HL-60/S4 treated with retinoic acid at 250 ng/mL for 4 days and 3 days (cell line): ENCODE data around the gene ELSPBP1.
"Not testable (repeated sequence)": the region's sequence is repeated elsewhere in the genome, so short reads cannot be mapped to it uniquely, and the experiment has no call there.

Source experiments
- in situ Hi-C: fragments of 300-500 bp; cut with MboI; formaldehyde crosslinking; loops from 2 replicates; pipeline ENCODE4 v1.7.0; 2022; ENCODE audit warnings: low sequenced_read_pairs

ELSPBP1 gene

DNA sequence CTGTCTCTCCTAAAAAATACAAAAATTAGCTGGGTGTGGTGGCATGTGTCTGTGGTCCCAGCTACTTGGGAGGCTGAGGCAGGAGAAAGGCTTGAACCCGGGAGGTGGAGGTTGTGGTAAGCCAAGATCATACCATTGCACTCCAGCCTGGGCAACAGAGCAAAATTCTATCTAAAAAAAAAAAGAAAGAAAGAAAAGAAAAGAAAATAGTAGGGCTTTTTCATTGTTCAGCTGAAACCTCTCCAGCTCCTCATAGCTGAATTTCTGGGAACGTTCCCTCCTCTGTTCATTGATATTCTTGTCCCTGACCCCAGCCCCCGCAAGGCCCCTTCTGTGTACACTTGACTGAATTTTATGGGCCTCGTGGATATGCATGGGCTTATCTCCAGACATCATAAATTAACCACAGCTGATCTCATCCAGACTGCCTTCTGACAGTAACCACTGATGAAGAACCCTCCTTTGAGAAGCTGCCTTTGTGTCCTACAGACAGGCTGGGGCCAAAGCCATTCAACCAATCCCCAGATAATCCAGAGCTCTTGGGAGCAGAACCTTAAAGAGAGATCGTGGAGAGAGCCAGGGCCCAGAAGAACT, at the start of gene ELSPBP1:
Gene ELSPBP1, plus strand, starts transcription at position 424 of the 594 bp plus-strand sequence. CDS start 14,036 bp downstream, outside the sequence.
- in situ Hi-C loops = no loop called here

DNA sequence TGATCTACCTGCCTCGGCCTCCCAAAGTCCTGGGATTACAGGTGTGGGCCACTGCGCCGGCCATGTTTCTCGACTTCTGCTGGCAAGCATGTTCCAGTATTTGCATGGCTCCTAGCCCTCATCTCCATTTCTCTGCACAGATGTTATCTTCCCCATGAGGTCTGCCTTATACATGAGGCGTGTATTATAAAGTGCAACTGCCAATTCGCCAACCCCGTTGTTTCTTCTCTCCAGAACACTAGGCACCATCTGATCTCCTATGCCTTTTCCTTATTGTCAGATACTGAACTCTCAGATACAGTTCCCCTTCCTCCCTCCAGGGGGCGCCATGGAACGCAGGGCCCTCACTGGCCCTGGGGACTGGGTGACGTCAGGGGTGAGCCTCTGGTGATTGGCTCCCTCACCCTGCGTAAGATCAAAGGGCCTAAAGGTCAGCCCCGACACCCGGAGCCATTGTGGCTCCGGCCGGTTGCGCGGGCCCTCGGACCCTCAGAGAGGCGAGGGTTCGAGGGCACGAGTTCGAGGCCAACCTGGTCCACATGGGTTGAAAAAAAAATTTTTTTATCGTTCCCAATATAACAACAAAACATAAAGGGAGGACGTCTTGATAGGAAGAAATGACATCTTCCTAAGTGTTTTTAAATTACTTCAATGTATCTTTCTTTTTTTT, 44.4 kb upstream of the ELSPBP1 start:
- in situ Hi-C loops = not testable (repeated sequence)

DNA sequence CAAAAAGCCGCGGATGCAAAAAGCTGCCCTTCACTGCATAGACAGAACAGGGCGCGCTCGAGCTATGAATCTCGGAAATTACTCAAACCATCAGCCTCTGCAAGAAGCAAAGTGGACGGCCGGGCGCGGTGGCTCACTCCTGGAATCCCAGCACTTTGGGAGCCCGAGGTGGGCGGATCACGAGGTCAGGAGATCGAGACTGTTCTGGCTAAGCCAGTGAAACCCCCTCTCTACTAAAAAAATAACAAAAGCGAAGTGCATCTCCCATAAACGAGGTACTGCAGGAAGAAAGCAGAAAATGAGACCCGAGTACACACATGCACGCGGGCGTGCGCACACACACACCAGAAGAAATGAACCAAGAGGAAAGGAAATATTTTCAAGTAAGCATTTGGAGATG, 42.3 kb upstream of the ELSPBP1 start:
- in situ Hi-C loops = not testable (repeated sequence)

DNA sequence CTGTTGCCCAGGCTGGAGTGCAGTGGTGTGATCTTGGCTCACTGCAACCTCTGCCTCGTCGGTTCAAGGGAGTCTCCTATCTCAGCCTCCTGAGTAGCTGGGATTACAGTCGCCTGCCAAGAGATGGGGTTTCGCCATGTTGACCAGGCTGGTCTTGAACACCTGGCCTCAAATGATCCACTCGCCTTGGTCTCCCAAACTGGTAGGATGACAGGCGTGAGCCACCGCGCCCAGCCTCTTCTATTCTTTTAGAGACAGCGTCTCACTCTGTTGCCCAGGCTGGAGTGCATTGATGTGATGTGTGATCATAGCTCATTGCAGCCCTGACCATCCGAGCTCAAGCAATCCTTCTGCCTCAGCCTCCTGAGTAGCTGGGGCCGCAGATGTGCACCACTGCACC, 38.5 kb upstream of the ELSPBP1 start:
- in situ Hi-C loops = not testable (repeated sequence)

DNA sequence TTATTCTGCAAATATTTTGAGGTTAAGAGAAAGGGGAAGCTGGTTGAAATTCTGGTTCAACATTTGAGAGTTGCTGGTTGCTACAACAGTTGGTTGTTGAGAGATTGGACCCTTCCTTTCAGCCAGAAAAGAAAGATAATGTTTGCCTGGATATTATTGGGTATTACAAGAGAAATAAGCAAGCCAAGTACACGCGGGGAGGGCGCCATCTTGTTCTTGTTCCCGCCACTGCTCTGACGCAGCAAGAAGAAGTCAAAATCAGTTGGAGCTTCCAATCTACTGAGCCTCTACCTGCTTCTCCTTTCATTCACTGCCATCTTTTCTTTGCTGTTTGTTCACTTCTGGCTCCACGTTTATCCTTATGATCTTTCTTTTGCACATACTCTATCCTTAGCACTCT, 20.9 kb upstream of the ELSPBP1 start:
- in situ Hi-C loops = no loop called here

DNA sequence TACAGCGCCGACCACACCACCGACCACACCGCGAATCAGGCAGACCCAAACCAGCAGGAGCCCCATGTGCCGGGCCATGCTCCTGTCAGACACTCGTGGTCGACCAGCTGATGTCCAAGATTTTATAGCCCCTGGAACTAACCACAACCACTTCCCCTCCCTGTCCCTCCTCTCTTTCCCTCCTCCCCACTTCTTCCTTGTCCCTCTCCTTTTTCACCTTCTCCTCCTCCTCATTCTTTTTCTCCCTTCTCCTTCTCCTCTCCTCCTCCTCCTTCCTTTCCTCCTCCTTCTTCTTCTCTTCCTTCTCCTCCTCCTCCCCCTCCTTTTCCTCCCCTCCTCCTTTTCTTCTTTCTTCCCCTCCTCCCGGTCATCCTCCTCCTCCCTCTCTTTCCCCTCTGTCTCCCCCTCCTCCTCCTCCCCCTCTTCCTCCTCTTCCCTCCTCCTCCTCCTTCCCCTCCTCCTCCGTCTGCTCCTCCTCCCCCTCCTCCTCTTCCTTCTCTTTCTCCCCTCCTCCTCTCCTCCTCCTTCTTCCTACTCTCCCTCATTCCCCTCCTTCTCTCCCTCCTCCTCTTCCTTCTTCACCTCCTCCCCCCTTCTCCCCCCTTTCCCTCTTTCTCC, 3.1 kb upstream of the ELSPBP1 start:
- in situ Hi-C loops = no loop called here

DNA sequence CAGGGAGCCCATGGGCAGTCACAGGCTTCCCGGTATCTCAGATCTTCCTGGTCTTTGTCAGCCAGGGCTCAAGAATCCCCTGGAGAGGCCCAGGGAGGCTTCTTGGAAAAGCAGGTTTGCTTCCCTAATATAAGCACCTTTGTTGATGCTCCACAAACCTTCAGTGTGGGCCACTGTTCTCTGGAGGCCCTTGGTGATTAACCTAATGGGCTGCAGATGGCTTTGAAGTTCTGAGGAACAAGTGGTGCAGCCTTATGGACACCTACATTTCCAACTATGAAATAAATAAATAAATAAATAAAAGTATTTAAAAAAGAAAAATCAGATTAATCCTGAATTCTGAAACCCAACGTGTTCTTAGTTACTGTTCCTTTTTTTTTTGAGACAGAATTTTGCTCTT, 2.4 kb upstream of the ELSPBP1 start, which contains the start of gene BSPH1:
Gene BSPH1, minus strand, starts transcription at position 101 of the 400 bp plus-strand sequence. Its CDS starts 89 bp downstream, at position 12.
- in situ Hi-C loops = no loop called here

DNA sequence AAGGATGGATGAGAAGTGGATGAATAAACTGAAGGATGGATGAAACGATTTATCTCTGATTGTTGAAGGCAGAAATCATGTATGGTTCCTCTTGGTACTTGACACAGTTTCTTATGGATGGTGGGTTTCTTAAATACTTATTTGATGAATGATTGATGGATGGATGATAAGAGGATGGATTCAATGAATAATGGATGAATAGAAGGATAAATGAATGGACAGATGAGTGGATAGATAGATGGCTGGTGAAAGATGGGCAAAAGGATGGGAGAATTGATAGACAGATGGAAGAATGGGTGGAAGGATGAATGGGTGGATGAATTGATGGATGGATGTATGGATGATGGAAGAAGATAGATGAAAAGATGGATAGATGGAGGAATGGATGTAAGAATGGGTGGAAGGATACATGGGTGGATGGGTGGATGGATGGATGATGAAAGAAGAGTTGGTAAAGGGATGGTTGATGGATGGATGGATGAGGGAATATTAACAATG, 1.8 kb downstream of the ELSPBP1 start:
- in situ Hi-C loops = no loop called here

DNA sequence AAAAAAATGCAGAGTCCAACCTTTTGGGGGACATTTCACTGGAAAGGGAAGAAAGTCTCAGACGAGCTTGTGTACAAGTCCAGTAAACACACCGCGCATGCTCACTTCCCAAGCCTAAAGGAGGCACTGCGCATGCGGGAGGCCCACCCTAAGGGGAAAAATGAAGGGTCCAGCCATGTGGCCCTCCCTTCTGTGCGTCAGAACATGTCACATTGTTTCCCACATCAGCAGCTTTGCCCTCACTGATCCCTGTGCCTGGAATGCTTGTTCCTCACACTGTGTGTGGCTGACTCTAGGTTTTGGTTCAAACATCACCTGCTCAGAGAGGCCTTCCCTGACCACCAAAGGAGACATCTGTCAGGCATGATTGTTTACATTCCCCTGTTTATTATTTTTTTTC, 4.4 kb downstream of the ELSPBP1 start:
- in situ Hi-C loops = no loop called here

DNA sequence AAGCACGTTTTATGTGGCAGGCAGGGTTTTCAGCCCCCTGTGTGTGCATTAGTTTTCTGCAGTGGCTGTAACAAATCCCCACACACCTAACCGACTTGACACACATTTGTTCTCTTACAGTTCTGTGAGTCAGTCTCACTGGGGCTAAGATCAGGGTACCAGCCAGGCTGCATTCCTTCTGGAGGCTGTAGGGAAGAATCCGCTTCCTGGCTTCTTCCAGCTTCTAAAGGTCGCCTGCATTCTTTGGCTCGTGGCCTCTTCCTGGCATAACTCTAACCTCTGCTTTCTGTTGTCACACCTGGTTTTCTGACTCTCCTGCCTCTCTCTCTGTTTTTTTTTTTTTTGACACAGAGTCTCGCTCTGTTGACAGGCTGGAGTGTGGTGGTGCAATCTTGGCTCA, 6.4 kb downstream of the ELSPBP1 start:
- in situ Hi-C loops = no loop called here

DNA sequence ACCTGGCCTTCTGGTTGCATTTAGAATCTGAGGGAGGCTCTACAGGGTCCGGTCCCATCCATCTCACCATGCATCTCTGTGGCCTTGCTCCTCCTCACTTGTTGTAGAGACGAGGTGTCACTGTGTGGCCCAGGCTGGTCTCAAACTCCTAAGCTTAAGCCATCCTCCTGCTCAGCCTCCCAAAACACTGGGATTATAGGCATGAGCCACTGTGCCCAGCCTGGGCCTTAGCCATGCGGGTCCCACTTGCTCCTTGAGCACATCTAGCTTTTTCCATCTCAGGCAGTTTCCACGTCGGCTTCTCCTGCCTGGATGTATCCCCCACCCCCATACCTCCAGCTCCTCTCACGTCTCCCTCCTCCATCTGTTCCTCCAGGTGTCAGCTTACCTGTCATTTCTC, 9.8 kb downstream of the ELSPBP1 start:
- in situ Hi-C loops = no loop called here

DNA sequence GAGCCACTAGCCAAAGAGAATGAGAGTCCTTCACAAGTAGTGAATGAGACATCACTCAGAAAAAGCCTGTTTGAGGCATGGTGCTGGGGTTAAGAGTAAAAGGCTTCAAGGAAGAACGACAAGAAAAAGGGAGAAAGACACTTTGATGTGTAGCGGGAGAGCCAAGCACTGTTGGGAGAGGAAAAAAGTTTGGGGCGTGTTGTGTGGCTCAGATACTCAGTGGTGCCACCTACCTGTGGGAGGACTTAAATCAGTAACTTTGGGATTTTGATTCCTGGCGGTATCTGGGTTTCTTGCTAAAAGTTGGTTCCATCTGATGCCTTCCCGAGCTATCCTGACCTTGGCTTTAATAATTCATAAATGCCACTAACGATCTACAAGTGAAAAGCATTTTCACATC, 12.3 kb downstream of the ELSPBP1 start:
- in situ Hi-C loops = no loop called here

DNA sequence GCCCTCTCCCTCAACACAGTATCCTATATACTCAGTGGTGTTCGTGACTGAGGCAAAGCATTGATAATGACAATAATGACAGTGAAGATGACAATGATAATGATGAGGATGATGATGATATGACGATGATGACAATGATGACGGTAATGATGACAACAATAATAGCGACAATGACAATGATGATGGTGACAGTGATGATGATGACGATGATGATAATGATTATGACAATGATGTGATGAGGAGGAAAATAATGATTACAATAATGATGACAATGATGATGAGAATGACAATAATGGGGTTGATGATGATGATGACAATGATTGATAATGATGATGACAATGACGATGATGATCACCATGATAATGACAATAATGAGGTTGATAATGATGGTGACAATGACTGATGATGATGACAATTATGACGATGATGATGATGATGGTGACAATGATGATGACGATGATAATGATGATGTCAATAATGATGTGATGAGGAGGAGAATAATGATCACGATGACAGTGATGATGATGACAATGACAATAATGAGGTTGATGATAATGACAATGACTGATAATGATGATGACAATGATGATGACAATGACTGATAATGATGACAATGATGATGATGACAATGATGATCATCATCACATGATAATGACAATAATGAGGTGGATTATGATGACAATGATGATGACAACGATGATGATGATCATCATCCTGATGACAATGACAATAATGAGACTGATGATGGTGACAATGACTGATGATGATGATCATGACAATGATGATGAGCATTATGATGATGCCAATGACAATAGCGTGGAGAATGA, 16.7 kb downstream of the ELSPBP1 start:
- in situ Hi-C loops = no loop called here

DNA sequence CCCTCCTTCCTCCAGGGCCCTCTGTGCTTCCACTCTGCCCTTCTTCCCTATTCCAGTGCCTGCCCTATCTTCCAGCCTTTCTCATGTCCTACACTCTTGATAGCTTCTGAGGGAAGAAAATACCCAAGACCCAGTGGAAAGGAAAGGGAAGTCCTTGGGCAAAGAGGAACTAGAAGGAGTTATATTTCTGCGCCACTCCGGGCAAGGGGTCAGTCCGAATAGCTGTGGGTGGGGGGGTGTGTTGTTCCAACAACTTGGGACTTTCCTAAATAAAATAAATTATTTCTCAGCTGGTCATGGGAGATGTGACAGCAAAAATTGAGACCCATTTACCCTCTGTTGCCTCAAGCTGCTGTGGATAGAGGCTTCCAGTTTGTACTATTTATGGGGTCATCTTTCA, 26.3 kb downstream of the ELSPBP1 start:
- in situ Hi-C loops = no loop called here

DNA sequence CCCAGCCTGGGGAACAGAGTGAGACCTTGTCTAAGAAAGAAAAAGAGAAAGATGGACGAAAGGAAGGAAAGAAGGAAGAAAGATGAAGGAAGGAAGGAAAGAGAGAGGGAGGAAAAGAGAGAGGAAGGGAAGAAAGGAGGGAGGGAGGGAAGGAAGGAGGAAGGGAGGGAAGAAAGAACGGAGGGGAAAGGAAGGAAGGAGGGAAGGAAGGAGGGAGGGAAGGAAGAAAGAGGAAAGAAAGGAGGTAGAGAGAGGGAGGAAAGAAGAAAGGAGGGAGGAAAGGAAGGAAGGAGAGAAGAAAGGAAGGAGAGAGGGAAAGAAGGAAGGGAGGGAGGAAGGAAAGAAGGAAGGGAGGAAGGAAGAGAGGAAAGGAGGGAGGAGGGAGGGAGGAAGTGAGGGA, 28.6 kb downstream of the ELSPBP1 start:
- in situ Hi-C loops = no loop called here

DNA sequence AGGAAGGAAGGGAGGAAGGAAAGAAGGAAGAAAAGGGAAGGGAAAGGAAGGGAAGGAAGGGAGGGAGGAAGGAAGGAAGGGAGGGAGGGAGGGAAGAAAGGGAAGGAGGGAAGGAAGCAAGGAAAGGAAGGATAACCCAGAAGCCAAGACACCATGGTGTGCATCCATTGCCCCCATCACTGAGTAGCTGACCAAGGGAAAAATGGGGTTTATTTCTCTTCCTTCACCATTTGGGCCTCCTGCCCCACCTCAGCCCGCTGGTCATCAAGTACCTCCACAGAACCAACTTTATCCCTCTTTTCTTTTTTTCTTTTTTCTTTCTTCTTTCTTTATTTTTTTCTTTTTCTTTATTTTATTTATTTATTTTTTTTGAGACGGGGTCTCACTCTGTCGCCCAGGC, 29.1 kb downstream of the ELSPBP1 start:
- in situ Hi-C loops = no loop called here

DNA sequence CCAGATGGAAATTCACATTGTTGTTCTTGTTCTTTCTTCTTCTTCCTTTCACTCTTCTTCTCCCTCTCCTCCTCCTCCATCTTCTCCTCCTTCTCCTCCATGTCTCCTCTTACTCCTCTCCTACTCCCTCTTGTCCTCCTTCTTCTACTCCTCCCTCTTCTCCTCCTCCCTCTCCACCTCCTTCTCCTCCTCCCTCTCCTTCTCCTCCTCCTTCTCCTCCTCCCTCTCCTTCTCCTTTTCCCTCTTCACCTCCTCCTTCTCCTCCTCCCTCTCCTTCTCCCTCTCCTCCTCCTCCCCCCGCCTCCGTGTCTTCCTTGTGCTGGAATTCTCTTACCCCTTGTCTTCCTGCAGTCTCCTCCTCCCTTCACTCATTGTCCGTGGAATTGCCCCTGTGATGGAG, 31.0 kb downstream of the ELSPBP1 start:
- in situ Hi-C loops = no loop called here

DNA sequence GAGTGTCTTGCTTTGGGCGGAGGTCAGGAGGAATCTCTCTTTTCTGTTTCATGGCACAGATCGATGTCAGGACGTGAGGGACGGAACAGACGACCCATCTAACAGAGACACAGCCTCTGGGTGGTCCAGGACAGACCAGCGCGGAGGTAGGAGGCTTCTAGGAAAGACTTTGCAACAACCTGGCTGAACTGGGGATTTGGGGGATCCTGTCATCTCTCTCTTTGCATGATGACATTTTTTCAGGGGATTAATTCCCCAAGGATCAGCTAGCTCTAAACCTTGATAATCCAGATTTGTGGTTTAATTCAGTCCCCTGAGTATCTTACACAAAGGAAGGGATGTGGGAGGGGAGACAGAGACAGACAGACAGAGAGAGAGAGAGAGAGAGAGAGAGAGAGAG, 35.0 kb downstream of the ELSPBP1 start:
- in situ Hi-C loops = no loop called here

DNA sequence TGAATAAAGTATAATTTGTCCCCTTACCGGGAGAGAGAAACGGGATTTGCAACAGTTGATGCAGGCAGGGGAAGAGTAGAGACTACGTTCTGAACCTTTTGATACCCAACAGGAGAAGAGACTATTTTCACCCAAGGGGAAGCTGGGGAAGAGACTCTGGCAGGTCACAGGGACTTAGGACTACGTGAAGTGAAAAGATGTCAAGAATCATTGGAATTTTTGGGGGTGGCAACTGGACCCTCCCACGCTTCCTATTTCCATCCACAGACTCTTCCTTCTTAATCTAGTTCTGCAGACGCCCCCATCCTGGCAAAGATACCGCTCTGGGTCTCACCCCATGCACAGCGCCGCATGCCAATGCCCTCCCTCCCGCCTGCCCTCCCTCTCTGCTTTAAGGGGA, 35.6 kb downstream of the ELSPBP1 start:
- in situ Hi-C loops = no loop called here

DNA sequence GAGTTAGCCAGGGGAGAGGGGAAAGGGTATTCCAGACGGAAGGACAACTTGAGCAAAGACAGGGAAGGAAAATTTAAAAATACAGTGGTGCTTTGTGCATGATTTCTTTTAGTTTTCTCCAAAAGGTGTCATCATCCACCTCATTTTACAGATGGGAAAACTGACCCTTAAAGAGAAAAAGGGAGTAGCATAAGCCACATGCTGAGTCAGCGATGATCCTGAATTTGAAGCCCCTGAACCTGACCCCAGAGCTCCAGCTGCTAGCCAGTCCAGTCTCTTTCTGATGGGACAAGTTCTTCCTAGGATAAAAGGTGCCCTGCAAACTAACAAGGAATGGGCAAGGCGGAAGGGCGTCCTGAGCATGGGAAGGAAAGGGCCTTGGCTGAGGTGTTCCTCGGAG, 39.2 kb downstream of the ELSPBP1 start:
- in situ Hi-C loops = no loop called here

DNA sequence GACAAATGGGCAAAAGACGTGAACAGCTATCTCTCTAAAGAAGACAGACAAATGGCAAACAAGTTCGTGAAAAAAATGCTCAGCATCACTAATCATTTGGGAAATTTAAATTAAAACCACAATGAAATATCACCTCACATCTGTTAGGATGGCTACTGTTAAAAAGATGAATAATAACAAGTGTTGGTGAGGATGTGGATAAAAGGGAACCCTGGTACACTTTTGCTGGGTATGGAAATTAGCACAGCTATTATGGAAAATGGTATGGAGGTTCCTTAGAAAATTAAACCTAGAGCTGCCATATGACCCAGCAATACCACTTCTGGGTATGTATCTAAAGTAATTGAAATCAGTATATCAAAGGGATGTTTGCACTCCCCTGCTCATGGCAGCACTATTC, 42.3 kb downstream of the ELSPBP1 start:
- in situ Hi-C loops = no loop called here
